ENCODE data around the gene SIX1.

The SIX1 gene

DNA sequence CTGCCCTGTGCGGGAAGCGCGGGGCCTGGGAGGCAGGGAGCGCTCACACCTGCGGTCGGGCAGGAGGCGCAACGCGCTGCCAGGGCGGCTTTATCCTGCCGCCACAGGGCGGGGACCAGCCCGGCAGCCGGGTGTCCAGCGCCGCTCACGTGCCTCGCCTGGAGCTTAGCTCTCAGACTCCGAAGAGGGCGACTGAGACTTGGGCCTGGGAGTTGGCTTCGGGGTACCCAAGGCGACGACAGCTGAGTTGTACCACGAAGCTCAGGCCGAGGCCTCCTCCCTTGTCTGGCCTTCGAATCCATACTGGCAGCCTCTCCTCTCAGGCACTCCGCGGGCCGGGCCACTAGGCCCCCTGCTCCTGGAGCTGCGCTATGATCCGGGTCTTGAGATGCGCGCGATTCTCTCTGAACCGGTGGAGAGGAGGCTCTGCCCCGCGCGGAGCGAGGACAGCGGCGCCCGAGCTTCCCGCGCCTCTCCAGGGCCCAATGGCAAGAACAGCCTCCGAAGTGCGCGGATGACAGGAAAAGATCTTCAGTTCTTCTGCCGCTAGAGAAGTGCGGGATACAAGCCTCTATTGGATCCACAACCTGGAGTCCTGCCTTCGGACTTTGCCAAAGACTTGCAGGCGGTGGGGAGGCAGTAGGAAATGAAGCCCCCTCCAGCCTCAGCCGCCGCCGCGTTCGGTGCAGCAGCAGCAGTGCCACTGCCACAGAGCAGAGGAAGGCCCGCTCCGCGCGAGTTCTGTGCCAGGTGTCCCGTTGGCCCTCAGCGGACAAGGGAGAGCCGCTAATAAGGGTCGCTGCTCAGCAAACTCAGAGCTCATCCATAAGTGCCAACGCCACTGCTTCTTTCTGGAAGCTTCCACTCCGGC lies 6.8 kb downstream of the SIX1 start:
- no peak for DNase-seq (ENCODE audit: low spot score)

DNA sequence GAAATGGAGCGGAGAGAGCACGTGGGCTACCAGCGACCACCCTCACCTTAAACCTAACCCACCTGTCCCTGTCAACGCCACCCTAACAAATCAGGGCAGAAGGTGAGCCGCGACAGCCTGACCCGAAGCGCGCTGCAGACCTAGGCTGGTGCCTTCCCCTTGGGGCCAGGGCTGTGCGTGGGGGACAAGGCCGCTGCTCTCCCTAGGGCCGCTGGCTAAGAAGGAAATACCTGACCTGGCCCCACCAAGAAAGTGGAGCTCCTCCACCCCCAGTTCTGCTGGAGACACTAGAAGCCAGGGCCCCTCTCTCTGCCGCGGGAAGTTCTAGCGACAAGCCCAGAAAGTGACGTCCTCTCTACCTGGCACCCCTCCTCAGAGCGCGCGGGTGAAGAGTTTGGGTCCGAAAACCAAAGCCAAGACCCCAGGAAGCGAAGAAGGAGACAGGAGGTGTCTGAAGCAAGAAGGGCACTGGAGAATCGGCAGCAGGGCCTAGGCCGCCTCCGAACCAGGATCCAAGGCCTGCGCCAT lies 7.5 kb downstream of the SIX1 start:
- no peak for DNase-seq (ENCODE audit: low spot score)

- DNase-seq (ENCODE audit: low spot score) = no peak
Measured at GRCh38 chr14:60640859-60641741, 8.2 kb downstream of the SIX1 start.

DNA sequence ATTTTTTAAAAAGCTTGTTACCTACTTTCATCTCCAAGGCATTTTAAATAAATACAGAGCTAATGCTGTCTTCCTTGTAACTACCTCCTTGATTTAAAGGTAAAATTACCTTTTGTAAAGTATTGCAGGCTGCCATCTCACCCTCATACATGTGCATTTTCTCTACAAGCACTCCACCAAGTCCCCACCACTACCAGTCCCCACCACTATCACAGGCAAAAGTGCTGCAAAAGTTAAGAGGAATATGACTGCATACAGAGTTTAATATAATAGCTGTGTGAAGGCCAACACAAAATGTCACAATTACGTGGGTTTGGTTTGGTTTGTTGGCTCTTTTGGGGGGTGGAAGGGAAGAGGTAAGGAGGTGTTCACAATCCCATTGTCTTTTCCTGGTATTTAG lies 9.6 kb downstream of the SIX1 start:
- no peak for DNase-seq (ENCODE audit: low spot score)

GRCh38 chr14:60637479-60638315 lies 11.6 kb downstream of the SIX1 start:
- DNase-seq (ENCODE audit: low spot score) = peak; percentile 44

DNA sequence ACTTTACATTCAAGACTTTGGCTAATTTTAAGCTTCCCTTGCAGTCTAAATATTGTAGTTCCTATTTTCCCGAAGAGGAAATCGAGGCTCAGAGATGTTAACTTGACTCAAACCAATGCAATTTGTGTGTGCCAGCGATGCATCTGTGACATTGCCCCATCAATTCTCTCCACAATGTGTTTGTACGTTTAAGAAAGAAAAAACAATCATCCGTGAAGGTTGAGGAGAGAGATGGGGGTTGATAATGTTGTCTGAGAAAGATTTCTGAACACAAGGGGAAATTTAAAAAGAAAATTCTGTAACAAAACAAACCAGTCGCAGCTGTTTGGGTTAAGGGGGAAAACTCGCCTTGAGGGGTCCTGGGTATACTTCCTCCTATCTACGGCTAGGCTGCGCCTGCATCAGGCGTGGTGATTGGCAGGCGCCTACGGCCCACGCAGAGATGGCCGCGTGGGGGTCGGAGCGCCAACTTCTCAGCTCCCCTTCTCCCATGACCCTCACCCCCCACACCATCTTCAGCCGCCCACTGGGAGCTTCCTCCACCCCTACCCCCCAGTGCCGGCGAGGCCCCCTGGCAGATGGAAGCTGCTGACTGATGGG lies 12.3 kb downstream of the SIX1 start:
- DNase-seq (ENCODE audit: low spot score) = no peak

DNA sequence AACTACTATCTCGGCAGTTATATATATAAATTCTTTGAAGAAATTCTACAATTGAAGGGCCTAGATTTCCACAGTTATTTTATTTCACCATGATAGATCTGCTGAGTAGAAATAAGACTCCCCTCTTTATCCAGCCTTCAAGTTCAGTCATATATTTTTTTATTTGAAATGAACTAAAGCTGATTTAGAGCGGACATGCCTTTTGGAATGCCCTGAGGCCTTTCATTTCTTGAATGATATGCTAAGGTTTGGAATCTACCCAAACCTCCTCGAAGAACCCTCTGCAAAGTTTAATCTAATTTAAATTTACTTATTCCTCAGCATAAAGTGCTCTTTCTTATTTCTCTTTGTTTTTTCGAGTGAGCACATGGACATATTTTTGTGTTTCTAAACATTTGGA lies 15.1 kb downstream of the SIX1 start:
- DNase-seq (ENCODE audit: low spot score) = no peak

GRCh38 chr14:60632777-60633176 lies 16.5 kb downstream of the SIX1 start:
- no peak for DNase-seq (ENCODE audit: low spot score)

DNA sequence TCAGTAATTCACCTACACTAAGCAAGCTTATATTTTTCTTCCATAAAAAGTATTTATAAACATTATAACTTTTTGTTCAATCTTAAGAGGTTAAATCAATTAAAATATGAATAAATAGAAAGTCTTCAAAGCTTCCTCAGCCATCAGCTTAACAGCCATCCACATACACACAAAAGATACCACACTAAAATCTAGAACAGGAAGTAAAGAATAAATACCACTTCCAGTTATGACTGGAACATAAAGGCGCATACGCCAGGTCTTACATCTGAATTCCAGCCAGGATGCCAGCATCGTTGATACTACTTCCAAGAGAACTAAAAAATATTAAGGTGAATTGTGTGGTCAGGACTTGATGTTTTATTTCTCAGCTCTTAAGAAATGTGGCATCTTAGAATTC lies 17.0 kb downstream of the SIX1 start:
- DNase-seq (ENCODE audit: low spot score) = no peak

GRCh38 chr14:60631842-60632241 lies 17.4 kb downstream of the SIX1 start:
- no peak for DNase-seq (ENCODE audit: low spot score)

DNA sequence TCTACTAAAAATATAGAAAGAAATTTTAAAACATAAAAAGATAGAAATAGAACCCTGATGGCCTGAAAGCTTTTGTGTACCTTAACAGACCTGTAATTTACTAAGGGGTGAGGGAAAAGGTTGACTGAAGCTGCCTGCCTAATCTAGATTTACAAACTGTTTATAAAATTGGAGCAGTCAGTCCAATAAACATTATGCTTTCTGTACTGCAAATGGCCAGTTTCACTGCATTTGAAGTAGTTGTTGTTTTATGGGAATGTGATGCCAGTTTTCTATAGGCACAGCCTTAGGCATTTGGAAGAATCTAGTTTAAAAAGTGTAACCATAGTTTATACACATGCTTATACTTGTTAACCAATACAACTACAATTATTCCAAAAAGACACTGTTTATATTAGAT lies 19.1 kb downstream of the SIX1 start:
- no peak for DNase-seq (ENCODE audit: low spot score)

- DNase-seq (ENCODE audit: low spot score) = no peak
Measured at GRCh38 chr14:60628892-60629291, 20.4 kb downstream of the SIX1 start.

DNA sequence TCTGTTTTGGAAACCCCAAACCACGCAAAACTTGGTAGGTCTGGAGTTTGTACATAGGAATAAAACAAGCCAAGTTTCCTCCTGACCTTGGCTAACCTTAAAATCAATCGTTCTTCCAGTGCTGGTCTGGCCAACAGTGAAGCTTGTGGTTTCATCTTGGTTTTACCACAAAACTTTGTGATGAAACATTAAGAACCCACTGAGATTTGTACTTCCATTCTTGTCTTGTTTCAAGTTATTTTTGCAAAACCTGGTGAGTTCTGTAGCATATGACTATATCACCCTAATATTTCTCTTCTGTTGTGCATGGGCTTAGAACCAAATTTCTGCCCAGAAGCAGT lies 26.4 kb downstream of the SIX1 start:
- DNase-seq (ENCODE audit: low spot score) = peak; percentile 50

- DNase-seq (ENCODE audit: low spot score) = no peak
Measured at GRCh38 chr14:60622210-60622916, 26.9 kb downstream of the SIX1 start.

DNA sequence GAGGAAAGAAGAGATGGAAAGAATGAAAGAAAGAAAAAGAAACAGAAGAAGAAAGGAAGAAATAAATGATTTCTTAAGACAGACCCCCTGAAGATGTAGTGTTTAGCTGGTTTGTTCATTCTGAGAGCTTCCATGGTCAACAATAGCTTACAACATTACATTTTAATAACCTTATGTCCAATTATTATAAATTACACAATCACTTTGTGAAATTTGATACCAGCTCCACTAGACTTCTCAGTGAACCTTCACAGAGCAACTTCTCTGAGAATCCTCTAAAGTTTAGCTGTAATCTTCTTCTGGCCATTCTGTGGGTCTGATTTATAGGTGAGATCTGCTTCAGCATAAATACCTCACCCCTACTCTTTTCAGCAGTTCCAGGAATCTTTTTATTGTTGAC lies 27.9 kb downstream of the SIX1 start:
- no peak for DNase-seq (ENCODE audit: low spot score)

GRCh38 chr14:60618241-60618640 lies 31.0 kb downstream of the SIX1 start:
- DNase-seq (ENCODE audit: low spot score) = no peak

GRCh38 chr14:60616461-60616959 lies 32.8 kb downstream of the SIX1 start:
- no peak for DNase-seq (ENCODE audit: low spot score)

DNA sequence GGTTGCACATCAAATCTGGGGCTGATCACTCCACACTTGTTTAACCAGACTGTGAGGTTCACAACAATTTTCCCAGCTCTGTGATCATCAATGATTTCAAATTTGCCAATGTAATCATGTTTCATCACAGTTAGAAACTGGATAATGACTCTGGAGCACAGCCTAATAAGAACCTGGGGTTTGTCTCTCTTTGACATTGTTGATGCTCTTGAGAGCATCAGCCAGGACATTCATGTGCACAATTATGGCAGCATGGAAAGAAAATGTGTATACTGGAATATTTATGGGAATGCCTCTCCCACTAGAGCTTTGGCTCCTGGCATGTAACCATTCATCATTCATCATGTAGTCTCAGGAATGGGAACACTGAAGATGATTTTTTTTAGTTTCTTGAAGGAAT lies 47.0 kb downstream of the SIX1 start:
- DNase-seq (ENCODE audit: low spot score) = no peak

DNA sequence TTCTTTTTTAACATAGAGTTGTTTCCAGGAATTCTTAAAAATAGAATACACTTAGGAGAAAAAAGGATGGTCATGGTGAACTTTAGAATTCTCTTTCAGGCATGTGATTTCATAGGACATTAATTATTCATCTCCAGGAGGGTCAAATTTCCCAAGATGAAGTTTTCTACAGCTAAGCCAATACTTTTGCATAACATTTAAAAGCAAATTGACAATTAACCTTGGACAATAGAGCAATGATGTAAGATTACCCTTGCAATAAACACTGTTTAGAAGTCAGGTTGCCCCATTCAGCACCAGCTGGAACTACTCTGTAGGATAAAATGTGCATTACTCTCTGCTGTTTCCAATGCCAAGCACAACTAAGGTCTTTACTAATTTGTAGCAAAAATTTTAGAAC lies 49.5 kb downstream of the SIX1 start:
- no peak for DNase-seq (ENCODE audit: low spot score)

- DNase-seq (ENCODE audit: low spot score) = no peak
Measured at GRCh38 chr14:60596139-60596538, 53.1 kb downstream of the SIX1 start.

GRCh38 chr14:60594062-60594461 lies 55.2 kb downstream of the SIX1 start:
- no peak for DNase-seq (ENCODE audit: low spot score)

Data from AG08395 (cell line).